A549 (cell line): ENCODE data around the gene USP13. TPM values are rescaled to one million over a fixed set of nuclear protein-coding genes. Genes with fewer than 3 reads are reported as not detected.
"Not testable (repeated sequence)": the region's sequence is repeated elsewhere in the genome, so short reads cannot be mapped to it uniquely, and the experiment has no call there.

ENCODE experiments used
- ATAC-seq, 2 experiments: fragments of 200-7000 bp in 1 of 2; fragments of >200 bp in 1 of 2; cut with Nextera tagmentation in 1 of 2; cut with Tn5 transposase in 1 of 2; 3 replicates each; pipeline versions ENCODE4 v1.8.0 to v1.9.1; 2018 to 2020; ENCODE audit warnings: mild to moderate bottlenecking in 1 of 2, moderate library complexity in 1 of 2
- CTCF ChIA-PET: fragments of 300-600 bp; sonication (Branson Sonifier 250); formaldehyde crosslinking; extraction: SDS; loops from one replicate; lab custom pipeline; 2021; ENCODE audit warnings: antibody characterized with exemption, inconsistent platforms; lab: Yijun Ruan, JAX
- POLR2A ChIA-PET: fragments of 350-600 bp; formaldehyde crosslinking; extraction: SDS; loops from one replicate; lab custom pipeline; 2021; ENCODE audit warnings: antibody characterized with exemption, inconsistent platforms; lab: Yijun Ruan, JAX
- DNase-seq, 2 experiments: peaks; one replicate each; pipeline versions ENCODE4 v3.0.0 to v3.0.0-alpha.2; 2011 to 2016; ENCODE audit warnings: low read depth in 1 of 2, low spot score in 1 of 2
- FAIRE-seq: peaks from 2 replicates; lab custom pipeline; 2011; peaks lifted over from hg19 to GRCh38; lab: Jason Lieb, UNC
- H3K27ac ChIP-seq, 2 experiments: fragments of >200 bp; sonication (Bioruptor Twin); formaldehyde crosslinking; 3 replicates each; pipeline ENCODE4 v1.5.1; 2016 to 2017
- H3K4me1 ChIP-seq: fragments of >200 bp; sonication (Bioruptor Twin); formaldehyde crosslinking; 3 replicates; pipeline ENCODE4 v1.6.1; 2016
- H3K4me2 ChIP-seq: fragments of >200 bp; sonication (Bioruptor Twin); formaldehyde crosslinking; 3 replicates; pipeline ENCODE4 v1.6.1; 2016
- H3K4me3 ChIP-seq: fragments of >200 bp; sonication (Bioruptor Twin); formaldehyde crosslinking; 3 replicates; pipeline ENCODE4 v1.5.1; 2016
- H3K9me3 ChIP-seq: fragments of >200 bp; sonication (Bioruptor Twin); formaldehyde crosslinking; 3 replicates; pipeline ENCODE4 v1.6.1; 2016
- CBX8 ChIP-seq: fragments of 200-600 bp; sonication (generic); IDR thresholded peaks from 2 replicates; pipeline ENCODE4 v1.6.1; 2016
- CHD2 ChIP-seq: fragments of 150-350 bp; IDR thresholded peaks from 2 replicates; pipeline ENCODE4 v1.6.1; 2014; ENCODE audit warnings: low read length; ENCODE audit not compliant: partially characterized antibody
- CTCF ChIP-seq: fragments of >200 bp; sonication (Bioruptor Twin); formaldehyde crosslinking; IDR thresholded peaks from 3 replicates; pipeline ENCODE4 v1.5.1; 2016
- FOSB ChIP-seq: fragments of 250-450 bp; sonication (Bioruptor Pico); IDR thresholded peaks from 2 replicates; pipeline ENCODE4 v1.5.0; 2020; ENCODE audit warnings: mild to moderate bottlenecking, moderate library complexity
- FOSL2 ChIP-seq, 2 experiments: fragments of 450-650 bp in 1 of 2; fragments of >200 bp in 1 of 2; sonication (Bioruptor Twin) in 1 of 2; formaldehyde crosslinking; IDR thresholded peaks; 2 replicates each; pipeline versions ENCODE4 v1.5.0 to v1.6.1; 2016 to 2020; ENCODE audit warnings: mild to moderate bottlenecking in 1 of 2, moderate library complexity in 1 of 2
- GATA3 ChIP-seq: IDR thresholded peaks from 2 replicates; pipeline ENCODE4 v1.6.1; 2012; ENCODE audit warnings: borderline replicate concordance
- HDAC2 ChIP-seq: fragments of 200-600 bp; sonication (generic); IDR thresholded peaks from 2 replicates; pipeline ENCODE4 v1.6.1; 2016
- HEYL ChIP-seq: fragments of 250-450 bp; sonication (Bioruptor Pico); IDR thresholded peaks from 2 replicates; pipeline ENCODE4 v1.8.0; 2021; ENCODE audit warnings: mild to moderate bottlenecking, moderate library complexity
- HMGXB4 ChIP-seq: fragments of 250-450 bp; sonication (Bioruptor Pico); IDR thresholded peaks from 2 replicates; pipeline ENCODE4 v1.5.0; 2021; ENCODE audit warnings: mild to moderate bottlenecking, moderate library complexity, borderline replicate concordance
- HOXA7 ChIP-seq: fragments of 250-450 bp; sonication (Bioruptor Pico); IDR thresholded peaks from 2 replicates; pipeline ENCODE4 v1.5.0; 2020; ENCODE audit warnings: mild to moderate bottlenecking, moderate library complexity
- JUNB ChIP-seq: fragments of >200 bp; sonication (Bioruptor Twin); formaldehyde crosslinking; IDR thresholded peaks from 2 replicates; pipeline ENCODE4 v1.6.1; 2016
- KDM1A ChIP-seq: fragments of 200-600 bp; sonication (generic); IDR thresholded peaks from 2 replicates; pipeline ENCODE4 v1.6.1; 2016; ENCODE audit warnings: low read depth, mild to moderate bottlenecking
- RAD21 ChIP-seq, 2 experiments: fragments of >200 bp in 1 of 2; sonication (Bioruptor Twin) in 1 of 2; formaldehyde crosslinking in 1 of 2; IDR thresholded peaks in 1 of 2; conservative IDR thresholded peaks in 1 of 2; 2 replicates in 1 of 2; 3 replicates in 1 of 2; pipeline ENCODE4 v1.6.1; 2012 to 2018; ENCODE audit warnings: inconsistent platforms in 1 of 2
- RNF2 ChIP-seq: fragments of 200-600 bp; sonication (generic); IDR thresholded peaks from 2 replicates; pipeline ENCODE4 v1.6.1; 2016; ENCODE audit warnings: low read depth, mild to moderate bottlenecking, antibody characterized with exemption, moderate library complexity, borderline replicate concordance
- TP53 ChIP-seq: fragments of 250-450 bp; sonication (Bioruptor Pico); IDR thresholded peaks from 2 replicates; pipeline ENCODE4 v1.5.0; 2021; ENCODE audit warnings: mild to moderate bottlenecking, moderate library complexity
- ZNF302 ChIP-seq: fragments of 250-450 bp; sonication (Bioruptor Pico); IDR thresholded peaks from 2 replicates; pipeline ENCODE4 v1.9.0; 2021; ENCODE audit warnings: inconsistent platforms, mild to moderate bottlenecking, moderate library complexity
- WGBS: methylation state at CpG from one replicate; pipeline ENCODE4 v1.1.6; 2017; ENCODE audit errors: missing lambda C conversion rate; 5-methylcytosine and 5-hydroxymethylcytosine counted together
- polyA plus RNA-seq, 4 experiments: library from polyadenylated mRNA; depleted of rRNA in 3 of 4; stranded (reverse); fragments of >200 nt; fragmentation: RNase III in 1 of 4; extraction: RNeasy Plus Mini Kit Qiagen cat#74134 plus additional on column Dnase treatment in 1 of 4; gene quantifications; 2 replicates in 3 of 4; 3 replicates in 1 of 4; pipeline ENCODE4 v1.2.3, GENCODE V29; 2011 to 2017

USP13 gene
- polyA plus RNA-seq, 2 of the 4 experiments (the other 2 are of a cell fraction), result 7.5 to 10.2 TPM

GRCh38 chr3:179681492-179682263 lies 28.8 kb downstream of the USP13 start (continued):
- no peak for TF ChIP-seq FOSB (CRISPR knock-in tag)
- TF ChIP-seq JUNB, result no peak
- no peak for TF ChIP-seq CBX8
- no peak for TF ChIP-seq HEYL

DNA sequence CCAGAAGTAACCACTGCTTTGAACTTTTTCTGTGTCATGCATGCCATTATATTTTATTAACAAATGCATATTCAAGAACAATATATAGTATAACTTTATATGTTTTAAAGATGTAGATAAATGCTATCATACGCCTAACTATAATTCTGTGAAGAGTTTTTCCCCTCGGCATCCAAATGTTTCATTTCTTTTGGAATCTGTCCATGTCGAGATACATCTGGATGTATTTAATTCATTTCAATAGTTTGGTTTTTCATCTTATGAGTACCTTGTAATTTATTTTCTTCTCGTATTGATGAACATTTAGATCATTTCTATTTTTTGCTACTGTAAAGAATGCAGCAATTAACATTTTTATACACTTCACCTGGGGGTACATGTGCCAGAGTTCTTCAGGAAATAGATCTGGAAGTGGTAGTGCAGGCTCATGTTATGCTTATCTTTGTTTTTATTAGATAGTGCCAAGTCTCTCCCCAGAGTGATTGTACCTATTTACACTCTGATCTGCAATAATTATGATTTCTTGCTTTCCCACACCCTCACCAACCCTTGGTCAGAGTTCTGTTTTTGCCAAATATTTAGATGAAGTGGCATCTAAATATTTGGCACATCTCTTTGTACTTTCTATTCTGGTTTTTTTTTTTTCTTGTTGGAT lies 29.7 kb downstream of the USP13 start:
- FAIRE-seq, result no peak
- CTCF ChIA-PET, result interaction anchor here (0.7 kb wide), 1 partner anchor 31 kb away, joined by 3 read pairs; no protein-coding TSS in a partner anchor

DNA sequence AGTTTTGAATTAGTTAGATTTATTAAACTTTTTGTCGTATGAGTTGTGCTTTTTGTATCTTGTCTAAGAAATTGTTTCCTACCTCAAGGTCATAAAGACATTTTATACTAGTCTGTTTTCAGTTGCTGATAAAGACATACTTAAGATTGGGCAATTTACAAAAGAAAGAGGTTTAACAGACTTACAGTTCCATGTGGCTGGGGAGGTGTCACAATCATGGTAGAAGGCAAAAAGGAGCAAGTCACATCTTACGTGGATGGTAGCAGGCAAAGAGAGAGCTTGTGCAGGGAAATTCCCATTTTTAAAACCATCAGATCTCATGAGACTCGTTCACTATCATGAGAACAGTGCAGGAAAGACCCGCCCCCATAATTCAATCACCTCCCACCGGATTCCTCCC lies 30.4 kb downstream of the USP13 start:
- H3K9me3 ChIP-seq, POLR2A ChIA-PET, FAIRE-seq, DNase-seq, CTCF ChIA-PET, H3K27ac ChIP-seq, ATAC-seq, H3K4me3 ChIP-seq, H3K4me2 ChIP-seq: not testable (repeated sequence)
- 89% methylated on average over 5 of the region's 5 CpGs for WGBS
- peaks cover 15% of the 10 kb centered on the region for H3K4me1 ChIP-seq

More for the DNA sequence above, 29.7 kb downstream of the USP13 start:
- ATAC-seq (no peak), DNase-seq (no peak)
- no peak overlapping the region for H3K4me2 ChIP-seq
- no peak overlapping the region for H3K4me3 ChIP-seq
- H3K9me3 ChIP-seq, result no peaks in the 10 kb centered on the region
- TF ChIP-seq GATA3 (no peak), HMGXB4 (CRISPR knock-in tag) (no peak), CHD2 (no peak), TP53 (CRISPR knock-in tag) (no peak), CTCF (no peak), FOSL2 (IDR thresholded peaks at IDR 0.05) (no peak), FOSL2 (CRISPR knock-in tag; IDR thresholded peaks at IDR 0.05) (no peak), HOXA7 (CRISPR knock-in tag) (no peak), RAD21 (conservative IDR thresholded peaks at IDR 0.05 in 1 of 2, IDR thresholded peaks at IDR 0.05 in 1 of 2) (no peak), KDM1A (no peak), HDAC2 (no peak), RNF2 (no peak), ZNF302 (no peak)
- TF ChIP-seq, all 56 proteins: peak for 0
- no peak overlapping the region for H3K27ac ChIP-seq
- WGBS, result 64% methylated on average over 4 of the region's 4 CpGs
- peaks cover 15% of the 10 kb centered on the region for H3K4me1 ChIP-seq
- POLR2A ChIA-PET, result no interaction called here
